HG03442 (cell line): ENCODE measurements around the gene IL17RC.

ENCODE experiments used
- ATAC-seq: cut with Tn5 transposase; IDR thresholded peaks from one replicate; pipeline ENCODE4 v1.9.1; 2021; ENCODE audit warnings: mild to moderate bottlenecking, moderate library complexity; ENCODE audit not compliant: unreplicated experiment

IL17RC gene

DNA sequence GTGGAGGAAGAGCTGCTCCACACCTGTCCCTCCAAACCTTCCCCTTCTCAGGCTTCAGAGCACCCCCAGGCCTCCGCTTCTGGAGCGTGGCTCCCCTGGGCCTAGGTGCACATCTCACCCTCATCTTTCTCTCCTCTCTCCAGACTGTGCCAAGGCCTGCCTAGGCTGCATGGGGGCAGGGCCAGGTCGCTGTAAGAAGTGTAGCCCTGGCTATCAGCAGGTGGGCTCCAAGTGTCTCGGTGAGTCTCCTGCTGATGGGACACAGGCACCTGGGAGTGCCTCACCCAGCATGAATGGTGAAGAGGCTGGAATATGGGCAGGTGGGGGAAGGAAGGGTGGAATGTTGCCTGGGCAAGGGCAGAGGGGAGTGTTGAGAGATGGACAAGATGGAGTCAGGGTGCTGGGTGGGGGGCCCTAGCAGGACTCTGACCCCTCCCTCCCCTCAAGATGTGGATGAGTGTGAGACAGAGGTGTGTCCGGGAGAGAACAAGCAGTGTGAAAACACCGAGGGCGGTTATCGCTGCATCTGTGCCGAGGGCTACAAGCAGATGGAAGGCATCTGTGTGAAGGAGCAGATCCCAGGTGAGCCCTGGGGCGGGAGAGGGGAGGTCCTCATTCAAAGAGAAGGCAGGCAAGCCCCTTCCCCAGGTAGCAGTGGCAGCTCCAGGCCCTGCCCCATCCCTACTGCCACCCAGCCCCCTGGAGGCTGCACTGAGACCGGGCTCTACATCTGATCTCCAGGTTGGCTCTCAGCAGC, 26.2 kb downstream of the IL17RC start:
- ATAC-seq = no peak

- ATAC-seq = no peak
Measured at GRCh38 chr3:9944271-9944670, 27.4 kb downstream of the IL17RC start.

GRCh38 chr3:9945358-9945757, 28.5 kb downstream of the IL17RC start:
- no peak for ATAC-seq

GRCh38 chr3:9946112-9947024, 29.5 kb downstream of the IL17RC start:
- ATAC-seq = peak; percentile 49

DNA sequence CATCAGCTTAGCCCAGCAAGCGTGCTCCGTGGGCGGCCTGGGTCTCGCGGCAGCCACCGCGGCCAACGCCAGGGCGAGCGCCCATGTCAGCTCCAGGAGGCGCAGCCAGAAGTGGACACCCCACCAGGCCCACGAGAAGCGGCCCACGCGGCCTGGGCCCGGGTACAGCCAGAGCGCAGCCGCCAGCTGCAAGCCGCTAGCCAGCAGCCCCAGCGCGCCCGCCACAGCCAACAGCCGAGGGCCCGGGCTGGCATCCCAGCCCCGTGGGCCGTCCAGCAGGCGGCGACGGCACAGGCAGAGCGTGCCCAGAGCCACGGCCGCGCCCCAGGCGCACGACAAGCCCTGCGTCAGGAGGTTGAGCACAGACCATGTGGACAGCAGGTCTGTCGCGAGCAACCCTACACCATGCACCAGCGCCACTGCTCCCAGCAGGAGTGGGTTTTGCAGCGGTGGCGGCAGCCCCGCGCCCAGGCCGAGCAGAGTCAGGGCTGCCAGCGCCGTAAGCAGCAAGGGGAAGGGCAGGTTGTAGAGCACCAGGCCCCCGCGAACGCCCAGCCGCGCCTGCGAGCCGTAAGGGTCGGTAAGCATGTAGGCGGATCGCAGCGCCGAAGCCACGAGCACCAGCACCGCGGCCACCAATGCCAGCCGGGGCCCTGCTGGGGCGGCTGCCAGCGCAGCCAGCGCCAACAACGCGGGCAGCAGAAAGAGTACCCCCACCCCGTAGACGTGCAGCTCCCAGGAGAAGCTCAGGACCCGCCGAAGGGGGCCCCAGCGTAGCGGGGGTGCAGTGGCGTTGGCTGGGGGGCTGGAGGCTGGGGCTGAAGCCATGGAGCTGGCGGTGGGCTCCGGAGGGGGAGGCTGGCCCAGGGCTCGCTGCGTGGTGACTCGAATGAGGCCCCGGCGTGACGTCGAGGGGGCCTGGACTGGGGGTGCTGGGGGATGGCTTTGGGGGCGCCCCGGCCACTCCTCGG, 30.4 kb downstream of the IL17RC start:
- no peak for ATAC-seq

DNA sequence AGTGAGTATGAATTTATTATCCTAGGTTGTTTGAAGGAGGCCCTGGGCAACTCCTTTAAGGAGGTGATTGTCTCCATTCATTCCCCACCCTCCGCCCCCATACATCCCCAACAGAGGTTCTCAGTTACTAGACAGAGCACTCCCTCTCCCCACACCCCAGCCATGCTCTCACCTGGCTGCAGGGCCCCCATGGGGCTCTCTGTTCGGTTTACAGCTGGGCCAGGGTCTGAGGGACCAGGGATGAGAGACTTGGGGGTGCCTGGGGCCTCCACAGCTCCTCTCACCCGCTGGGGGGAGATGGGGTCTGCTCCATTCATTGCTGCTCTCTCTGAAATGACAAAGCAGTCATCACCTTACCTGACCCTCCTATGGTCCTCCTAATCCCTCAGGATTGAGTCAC, 31.7 kb downstream of the IL17RC start:
- no peak for ATAC-seq

- ATAC-seq = no peak
Measured at GRCh38 chr3:9949115-9949514, 32.2 kb downstream of the IL17RC start.

DNA sequence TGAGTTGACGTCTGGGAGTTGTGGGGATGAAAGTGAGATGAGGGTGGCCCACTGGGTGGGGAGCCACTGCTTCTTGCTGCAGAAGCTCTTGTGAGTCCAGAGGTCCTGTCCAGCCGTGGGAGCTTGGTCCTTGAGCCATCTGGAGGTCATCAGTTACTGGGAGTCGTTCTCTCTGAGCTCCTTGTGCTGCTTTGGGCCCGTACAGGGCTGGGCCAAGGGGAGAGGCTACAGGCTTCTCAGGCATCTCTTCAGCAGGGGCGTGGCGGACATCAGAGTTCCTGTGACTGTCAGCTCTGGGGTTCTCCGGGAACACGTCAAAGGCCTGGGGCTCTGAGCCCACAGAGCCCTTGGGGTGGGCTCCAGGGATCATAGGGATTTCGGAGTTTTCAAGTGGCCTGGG, 32.7 kb downstream of the IL17RC start:
- ATAC-seq = no peak

GRCh38 chr3:9951126-9951525, 34.2 kb downstream of the IL17RC start:
- ATAC-seq = no peak

GRCh38 chr3:9951598-9951961, 34.7 kb downstream of the IL17RC start:
- no peak for ATAC-seq

GRCh38 chr3:9951962-9952805, 35.3 kb downstream of the IL17RC start, which contains the start of gene PRRT3:
Gene PRRT3, minus strand, starts transcription at chr3:9952408. Its CDS starts 2,293 bp downstream, at chr3:9950115.
- ATAC-seq = peak; percentile 79

GRCh38 chr3:9955067-9955502, 38.2 kb downstream of the IL17RC start:
- ATAC-seq = no peak

GRCh38 chr3:9955611-9956352, 38.9 kb downstream of the IL17RC start:
- ATAC-seq = no peak

DNA sequence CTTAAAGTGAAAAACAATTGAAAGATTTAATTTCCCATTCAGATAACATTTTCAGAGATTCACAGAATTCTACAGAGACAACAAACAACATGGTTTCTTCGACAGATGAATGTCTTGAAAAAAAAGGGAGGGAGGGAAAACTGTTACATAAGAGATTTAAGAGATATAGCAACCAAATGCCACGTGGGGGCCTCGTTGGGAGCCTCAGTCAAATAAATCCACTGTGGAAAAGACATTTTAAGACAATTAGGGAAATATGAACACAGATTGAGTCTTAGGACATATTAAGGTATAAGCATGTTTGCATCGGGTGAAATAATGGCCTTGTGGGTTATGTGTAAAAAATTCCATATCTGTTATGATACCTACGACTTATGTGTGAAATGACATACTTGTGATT, 40.3 kb downstream of the IL17RC start:
- ATAC-seq = no peak

GRCh38 chr3:9965200-9965875, 48.4 kb downstream of the IL17RC start:
- no peak for ATAC-seq

DNA sequence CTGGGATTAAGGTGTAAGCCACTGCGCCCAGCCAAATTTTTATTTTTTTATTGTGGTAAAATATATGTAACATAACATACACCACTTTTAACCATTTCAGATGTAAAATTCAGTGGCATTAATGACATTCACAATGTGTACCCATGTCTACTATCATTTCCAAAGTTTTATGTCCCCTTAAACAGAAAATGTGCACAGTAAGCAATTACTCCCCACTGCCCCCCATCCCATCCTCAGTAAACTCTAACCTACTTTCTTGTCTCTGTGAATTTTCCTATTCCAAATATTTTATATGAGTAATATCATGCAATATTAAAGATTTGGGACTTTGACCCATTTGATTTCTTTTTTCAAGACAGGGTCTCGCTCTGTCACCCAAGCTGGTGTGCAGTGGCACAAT, 49.9 kb downstream of the IL17RC start:
- no peak for ATAC-seq

- no peak for ATAC-seq
Measured at GRCh38 chr3:9969632-9970019, 52.7 kb downstream of the IL17RC start.

- ATAC-seq = no peak
Measured at GRCh38 chr3:9970020-9970652, 53.2 kb downstream of the IL17RC start.
